ENCODE measurements around the gene SDK1.

DNA sequence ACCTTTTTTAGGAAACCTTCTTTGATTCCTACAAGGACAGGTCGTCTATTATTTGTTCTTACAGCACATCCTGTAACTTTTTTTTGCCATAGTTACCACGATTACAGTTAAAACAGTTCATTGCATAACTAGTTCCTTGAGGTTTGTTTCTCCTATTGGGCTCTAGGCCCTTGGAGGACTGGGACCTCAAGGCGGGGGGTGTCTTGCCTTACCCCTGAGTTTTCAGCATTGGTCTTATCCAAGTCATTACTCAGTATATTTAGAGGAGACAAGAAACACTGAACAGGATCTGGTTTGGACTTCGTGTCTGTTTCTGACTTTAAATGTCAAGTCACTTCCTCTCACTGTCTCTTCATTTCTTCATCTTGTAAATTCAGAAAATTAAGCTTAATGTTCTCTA lies 369.8 kb downstream of the SDK1 start:
- TF ChIP-seq, protein P1, sequence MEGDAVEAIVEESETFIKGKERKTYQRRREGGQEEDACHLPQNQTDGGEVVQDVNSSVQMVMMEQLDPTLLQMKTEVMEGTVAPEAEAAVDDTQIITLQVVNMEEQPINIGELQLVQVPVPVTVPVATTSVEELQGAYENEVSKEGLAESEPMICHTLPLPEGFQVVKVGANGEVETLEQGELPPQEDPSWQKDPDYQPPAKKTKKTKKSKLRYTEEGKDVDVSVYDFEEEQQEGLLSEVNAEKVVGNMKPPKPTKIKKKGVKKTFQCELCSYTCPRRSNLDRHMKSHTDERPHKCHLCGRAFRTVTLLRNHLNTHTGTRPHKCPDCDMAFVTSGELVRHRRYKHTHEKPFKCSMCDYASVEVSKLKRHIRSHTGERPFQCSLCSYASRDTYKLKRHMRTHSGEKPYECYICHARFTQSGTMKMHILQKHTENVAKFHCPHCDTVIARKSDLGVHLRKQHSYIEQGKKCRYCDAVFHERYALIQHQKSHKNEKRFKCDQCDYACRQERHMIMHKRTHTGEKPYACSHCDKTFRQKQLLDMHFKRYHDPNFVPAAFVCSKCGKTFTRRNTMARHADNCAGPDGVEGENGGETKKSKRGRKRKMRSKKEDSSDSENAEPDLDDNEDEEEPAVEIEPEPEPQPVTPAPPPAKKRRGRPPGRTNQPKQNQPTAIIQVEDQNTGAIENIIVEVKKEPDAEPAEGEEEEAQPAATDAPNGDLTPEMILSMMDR (IDR thresholded peaks at IDR 0.05) = no peak
- TF ChIP-seq POLR2A (IDR thresholded peaks at IDR 0.05) = no peak
